Skeletal muscle tissue (tissue), 4 donors: ENCODE results near the gene MSRB3. TPM values are rescaled to one million over a fixed set of nuclear protein-coding genes. Genes with fewer than 3 reads are reported as not detected.

Source experiments
- H3K27ac ChIP-seq: one replicate; pipeline ENCODE4 v1.7.0; 2013; ENCODE audit warnings: mild to moderate bottlenecking, low read depth, low read length, inconsistent platforms
- H3K27me3 ChIP-seq, 3 donors: one replicate each; pipeline ENCODE4 v1.7.0; 2013; ENCODE audit warnings: low read length in 3 of 3; ENCODE audit not compliant: control insufficient read depth in 3 of 3, insufficient read depth in 3 of 3
- H3K36me3 ChIP-seq, 3 donors: one replicate each; pipeline ENCODE4 v1.7.0; 2013; ENCODE audit warnings: low read length in 3 of 3; ENCODE audit not compliant: control insufficient read depth in 3 of 3, insufficient read depth in 3 of 3
- H3K4me1 ChIP-seq, 3 donors: one replicate each; pipeline ENCODE4 v1.7.0; 2013; ENCODE audit warnings: low read length in 3 of 3, mild to moderate bottlenecking in 3 of 3; ENCODE audit not compliant: control insufficient read depth in 3 of 3, insufficient read depth in 3 of 3
- H3K4me3 ChIP-seq, 3 donors: one replicate each; pipeline ENCODE4 v1.7.0; 2013; ENCODE audit warnings: low read length in 3 of 3
- H3K9ac ChIP-seq, 3 donors: one replicate each; pipeline ENCODE4 v1.7.0; 2013; ENCODE audit warnings: low read length in 3 of 3, mild to moderate bottlenecking in 3 of 3, moderate library complexity in 2 of 3, low read depth in 1 of 3
- H3K9me3 ChIP-seq, 3 donors: one replicate each; pipeline ENCODE4 v1.7.0; 2013; ENCODE audit warnings: low read length in 3 of 3; ENCODE audit not compliant: control insufficient read depth in 3 of 3
- total RNA-seq: library from RNA; depleted of rRNA; stranded (reverse); fragments of >200 nt; gene quantifications from one replicate; pipeline ENCODE4 v1.2.3, GENCODE V29; 2014
- donor health status: Osteomylitis.

Gene MSRB3
- total RNA-seq, result 34.4 TPM

GRCh38 chr12:65278576-65279368, at the start of gene MSRB3:
Gene MSRB3, plus strand, starts transcription at chr12:65278683. Its CDS starts 29,897 bp downstream, at chr12:65308580.
- Histone ChIP-seq H3K4me3 (peak within 1 kb of the TSS; percentile 74 to 89 (median 87)), H3K9me3 (no peaks in the 10 kb centered on the region), H3K27ac (peak within 1 kb of the TSS; percentile 93), H3K9ac (peak within 1 kb of the TSS; percentile 87 to 92 (median 90)), H3K4me1 (peaks cover 10 to 12% (median 12%) of the 10 kb centered on the region in 3 donors), H3K27me3 (no peaks in the 10 kb centered on the region), H3K36me3 (no peaks in the 10 kb centered on the region)

- H3K9ac ChIP-seq, result no peak overlapping the region
- H3K4me1 ChIP-seq, result no peaks in the 10 kb centered on the region
- H3K36me3 ChIP-seq, result peaks cover 0 to 7% (median 2%) of the 10 kb centered on the region in 3 donors
- no peaks in the 10 kb centered on the region for H3K27me3 ChIP-seq
- H3K27ac ChIP-seq, result no peak overlapping the region
- H3K4me3 ChIP-seq, result no peak overlapping the region
- H3K9me3 ChIP-seq, result peaks cover 4 to 5% (median 4%) of the 10 kb centered on the region in 3 donors
Observed at GRCh38 chr12:65229441-65229840, 49.0 kb upstream of the MSRB3 start.

GRCh38 chr12:65232476-65233077, 45.9 kb upstream of the MSRB3 start:
- no peak overlapping the region for H3K9ac ChIP-seq
- no peaks in the 10 kb centered on the region for H3K4me1 ChIP-seq
- H3K36me3 ChIP-seq, result peaks cover 0 to 7% (median 2%) of the 10 kb centered on the region in 3 donors
- peaks cover 4 to 5% (median 4%) of the 10 kb centered on the region in 3 donors for H3K9me3 ChIP-seq
- no peak overlapping the region for H3K4me3 ChIP-seq
- H3K27ac ChIP-seq, result no peak overlapping the region
- no peaks in the 10 kb centered on the region for H3K27me3 ChIP-seq

DNA sequence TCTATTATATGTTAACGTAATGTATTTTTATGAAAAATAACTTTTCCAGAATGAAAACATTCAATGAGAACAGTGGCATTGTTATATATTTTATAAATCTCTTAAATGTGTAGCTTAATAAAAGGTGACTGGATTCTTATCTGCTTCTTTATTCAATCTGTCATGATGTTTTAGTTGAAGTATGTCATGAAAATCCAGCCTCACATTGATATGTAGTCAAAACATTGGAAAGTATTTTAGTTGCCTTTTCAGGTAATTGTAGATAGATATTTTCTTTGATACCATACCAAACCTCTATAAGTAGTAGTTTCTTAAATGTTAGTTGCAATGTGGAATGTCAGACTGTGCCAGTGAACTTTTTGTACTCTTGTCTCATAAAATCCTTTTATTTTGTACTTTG, 41.3 kb upstream of the MSRB3 start:
- Histone ChIP-seq H3K9me3 (no peaks in the 10 kb centered on the region), H3K4me3 (no peak overlapping the region)

DNA sequence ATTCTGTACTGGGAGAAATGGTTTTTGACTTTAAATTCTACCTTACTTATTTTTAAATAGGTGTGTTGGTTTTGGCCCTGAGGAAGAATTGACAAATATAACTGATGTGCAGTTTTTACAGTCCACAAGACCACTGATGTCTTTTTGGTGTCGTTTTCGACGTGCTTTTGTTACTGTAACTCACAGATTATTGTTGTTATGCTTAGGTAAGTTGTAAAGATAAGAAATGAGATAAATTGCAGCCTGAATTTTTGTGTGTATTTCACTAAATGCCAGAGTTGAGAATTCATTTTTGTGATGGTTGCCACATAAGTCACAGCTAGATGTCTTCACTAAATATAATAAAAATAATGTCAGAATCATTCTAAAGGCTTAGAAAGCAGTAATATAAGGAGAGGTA, 39.9 kb upstream of the MSRB3 start:
- Histone ChIP-seq H3K27ac (no peak overlapping the region), H3K27me3 (no peaks in the 10 kb centered on the region), H3K9ac (no peak overlapping the region), H3K4me1 (no peaks in the 10 kb centered on the region), H3K36me3 (peaks cover 2 to 20% (median 11%) of the 10 kb centered on the region in 3 donors), H3K4me3 (no peak overlapping the region), H3K9me3 (no peaks in the 10 kb centered on the region)

More for the DNA sequence above, 41.3 kb upstream of the MSRB3 start:
- H3K27me3 ChIP-seq, result no peaks in the 10 kb centered on the region
- H3K36me3 ChIP-seq, result peaks cover 0 to 7% (median 6%) of the 10 kb centered on the region in 3 donors
- H3K9ac ChIP-seq, result no peak overlapping the region
- H3K4me1 ChIP-seq, result no peaks in the 10 kb centered on the region
- no peak overlapping the region for H3K27ac ChIP-seq

GRCh38 chr12:65248656-65249633, 29.5 kb upstream of the MSRB3 start:
- H3K27ac ChIP-seq, result no peak overlapping the region
- no peaks in the 10 kb centered on the region for H3K9me3 ChIP-seq
- H3K4me1 ChIP-seq, result no peaks in the 10 kb centered on the region
- H3K36me3 ChIP-seq, result peaks cover 5 to 19% (median 8%) of the 10 kb centered on the region in 3 donors
- no peak overlapping the region for H3K9ac ChIP-seq
- no peaks in the 10 kb centered on the region for H3K27me3 ChIP-seq
- H3K4me3 ChIP-seq, result no peak overlapping the region

DNA sequence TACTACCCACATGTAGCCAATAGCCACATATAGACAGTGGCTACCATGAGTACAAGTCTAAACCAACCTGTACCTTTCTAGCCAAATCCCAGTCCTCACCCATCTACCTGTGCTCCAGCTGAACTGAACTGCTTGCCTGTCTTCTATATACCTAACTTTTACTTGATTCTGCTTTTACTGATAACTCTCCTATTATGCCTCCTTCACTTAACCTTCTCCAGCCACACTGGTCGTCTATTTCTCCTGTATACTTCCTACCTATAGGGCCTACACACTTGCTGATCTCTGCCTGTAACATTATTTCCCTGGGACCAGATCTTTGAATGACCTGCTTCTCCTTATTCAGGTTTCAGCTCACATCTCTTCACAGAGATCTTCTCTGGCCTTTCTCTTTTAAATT, 26.0 kb upstream of the MSRB3 start:
- Histone ChIP-seq H3K4me3 (no peak overlapping the region), H3K36me3 (no peaks in the 10 kb centered on the region), H3K27me3 (no peaks in the 10 kb centered on the region), H3K9me3 (no peaks in the 10 kb centered on the region), H3K9ac (no peak overlapping the region), H3K4me1 (no peaks in the 10 kb centered on the region), H3K27ac (no peak overlapping the region)

- Histone ChIP-seq H3K9ac (no peak overlapping the region), H3K27me3 (no peaks in the 10 kb centered on the region), H3K9me3 (no peaks in the 10 kb centered on the region), H3K27ac (no peak overlapping the region), H3K4me1 (no peaks in the 10 kb centered on the region), H3K4me3 (no peak overlapping the region), H3K36me3 (no peaks in the 10 kb centered on the region)
Observed at GRCh38 chr12:65257986-65258385, 20.5 kb upstream of the MSRB3 start.

DNA sequence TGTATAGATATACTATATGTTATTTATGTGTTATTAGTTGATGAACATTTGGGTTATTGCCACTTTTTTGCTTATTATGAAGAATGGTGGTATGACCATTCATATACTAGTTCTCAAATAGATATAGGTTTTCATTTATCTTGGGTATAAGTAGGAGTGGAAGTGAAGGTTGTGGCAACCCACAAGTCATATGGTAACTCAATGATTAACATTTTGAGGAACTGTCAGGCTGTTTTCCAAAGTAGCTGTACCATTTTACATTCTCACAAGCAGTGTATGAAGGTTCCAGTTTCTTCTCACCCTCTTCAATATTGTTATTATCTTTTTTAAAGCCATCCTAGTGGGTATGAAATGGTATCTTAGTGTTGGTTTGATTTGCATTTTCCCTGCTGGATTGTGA, 19.0 kb upstream of the MSRB3 start:
- Histone ChIP-seq H3K36me3 (no peaks in the 10 kb centered on the region), H3K4me1 (no peaks in the 10 kb centered on the region), H3K4me3 (no peak overlapping the region), H3K27me3 (no peaks in the 10 kb centered on the region), H3K9me3 (no peaks in the 10 kb centered on the region), H3K27ac (no peak overlapping the region), H3K9ac (no peak overlapping the region)
